MV-4-11 (cell line): ENCODE measurements around the gene TMEM244.
A peak's percentile ranks its signal among the peaks of the same experiment; 100 is the strongest.
"Not testable (repeated sequence)": the region's sequence is repeated elsewhere in the genome, so short reads cannot be mapped to it uniquely, and the experiment has no call there.

ENCODE experiments used
- DNase-seq: peaks from one replicate; lab custom pipeline; 2025; lab: John Stamatoyannopoulos, UW

Gene TMEM244

GRCh38 chr6:129860908-129861665 lies at the start of gene TMEM244:
TSS of gene TMEM244 (minus strand) at chr6:129861315. CDS start at chr6:129861188, 127 bp downstream.
- no peak for DNase-seq

DNA sequence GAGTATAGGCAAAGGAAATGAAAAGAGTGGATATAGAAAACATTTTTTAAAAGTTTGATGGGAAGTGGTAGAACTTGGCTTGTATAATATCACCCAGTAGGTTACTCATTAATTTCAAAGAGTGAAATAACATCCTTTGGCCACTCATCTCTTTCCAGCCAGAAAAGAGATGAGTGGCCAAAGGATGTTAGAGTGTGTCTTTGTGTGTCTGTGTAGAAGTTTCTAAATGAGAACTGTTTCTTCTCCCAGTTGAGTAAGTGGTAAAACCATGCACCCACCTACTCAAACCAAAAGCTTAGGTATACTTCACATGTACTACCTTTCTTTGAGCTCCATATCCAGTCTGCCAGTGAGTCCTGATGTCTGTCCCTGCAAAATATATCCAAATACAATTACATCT lies 47.7 kb upstream of the TMEM244 start:
- no peak for DNase-seq

- peak; percentile 6 for DNase-seq
These were observed 47.2 kb upstream of the TMEM244 start for GRCh38 chr6:129908356-129908755.

DNA sequence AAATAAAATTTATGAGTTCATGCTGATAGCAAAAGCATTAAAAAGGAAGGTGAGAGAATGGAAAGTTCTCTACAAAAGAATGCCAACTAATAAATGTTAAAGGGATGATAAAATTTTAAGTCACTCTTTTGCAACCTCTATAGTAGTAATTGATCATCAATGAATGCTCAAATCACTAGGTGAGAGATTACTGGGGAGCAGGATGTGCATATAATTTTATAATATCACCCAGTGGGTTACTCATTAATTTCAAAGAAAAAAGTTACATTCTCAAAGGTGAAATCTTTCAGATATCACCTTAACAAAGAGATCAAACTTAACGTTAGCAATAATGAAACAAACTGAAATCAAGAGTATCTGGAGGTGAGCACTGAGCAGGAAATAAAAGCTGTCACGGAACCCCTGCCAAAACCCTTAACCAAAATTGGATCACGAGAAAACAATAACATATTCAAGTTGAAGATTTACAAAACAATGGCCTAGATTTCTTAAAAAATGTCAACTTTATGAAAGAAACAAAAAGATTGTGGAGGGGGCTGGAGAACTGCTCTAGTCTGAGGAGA lies 45.5 kb upstream of the TMEM244 start:
- DNase-seq, result no peak

GRCh38 chr6:129903082-129903481 lies 42.0 kb upstream of the TMEM244 start:
- no peak for DNase-seq

GRCh38 chr6:129902681-129903080 lies 41.6 kb upstream of the TMEM244 start:
- no peak for DNase-seq

DNA sequence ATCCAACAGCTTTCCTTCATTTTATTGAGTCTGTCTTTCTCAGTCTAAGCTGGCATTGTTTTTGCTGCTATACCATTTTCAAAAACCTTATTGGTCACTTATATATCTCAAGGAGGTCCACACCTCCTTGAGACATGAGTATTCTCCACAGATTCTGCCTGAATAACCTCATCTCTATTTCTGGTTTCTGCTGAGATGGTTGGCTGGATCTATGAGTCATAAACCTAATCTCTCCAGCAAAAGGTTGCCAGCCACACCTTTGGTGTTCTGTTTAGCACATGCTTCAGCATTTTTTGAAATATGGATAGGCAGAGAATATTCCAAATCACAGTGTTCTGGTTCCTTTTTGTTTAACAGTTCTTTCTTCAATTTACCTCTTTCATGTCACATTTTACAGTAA lies 40.8 kb upstream of the TMEM244 start:
- DNase-seq, result no peak

- DNase-seq, result peak; percentile 64
These were observed 34.6 kb upstream of the TMEM244 start for GRCh38 chr6:129895692-129896091.

GRCh38 chr6:129894921-129895320 lies 33.8 kb upstream of the TMEM244 start:
- peak; percentile 65 for DNase-seq

- peak; percentile 17 for DNase-seq
These were observed 32.5 kb upstream of the TMEM244 start for GRCh38 chr6:129893640-129894039.

- DNase-seq, result no peak
These were observed 29.6 kb upstream of the TMEM244 start for GRCh38 chr6:129890701-129891100.

GRCh38 chr6:129890164-129890563 lies 29.0 kb upstream of the TMEM244 start:
- peak; percentile 22 for DNase-seq

GRCh38 chr6:129889580-129889979 lies 28.5 kb upstream of the TMEM244 start:
- DNase-seq, result peak; percentile 56

- DNase-seq, result no peak
These were observed 25.5 kb upstream of the TMEM244 start for GRCh38 chr6:129886401-129887155.

GRCh38 chr6:129884211-129884610 lies 23.1 kb upstream of the TMEM244 start:
- DNase-seq, result no peak

DNA sequence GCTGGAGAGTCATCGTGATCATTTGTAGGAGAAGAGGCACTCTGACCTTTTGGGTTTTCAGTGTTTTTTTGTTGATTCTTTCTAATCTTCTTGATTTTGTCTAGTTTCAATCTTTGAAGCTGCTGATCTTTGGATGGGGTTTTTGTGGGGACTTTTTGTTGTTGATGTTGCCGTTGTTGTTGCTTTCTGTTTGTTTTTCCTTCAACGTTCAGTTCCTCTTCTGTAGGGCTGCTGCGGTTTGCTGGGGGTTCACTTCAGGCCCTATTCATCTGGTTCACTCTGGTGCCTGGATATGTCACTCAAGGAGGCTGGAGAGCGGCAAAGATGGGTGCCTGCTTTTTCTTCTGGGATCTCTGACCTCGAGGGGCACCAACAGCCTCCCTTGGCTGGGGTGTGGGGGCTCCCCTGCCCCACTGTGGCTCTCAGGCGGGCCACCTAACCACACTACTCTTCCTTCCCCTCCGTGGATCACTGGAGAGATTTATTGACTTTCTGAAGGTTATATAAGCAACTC lies 21.5 kb upstream of the TMEM244 start:
- DNase-seq, result peak; percentile 42

GRCh38 chr6:129877894-129878293 lies 16.8 kb upstream of the TMEM244 start:
- DNase-seq, result not testable (repeated sequence)

GRCh38 chr6:129875610-129876520 lies 14.8 kb upstream of the TMEM244 start:
- DNase-seq, result peak; percentile 71

GRCh38 chr6:129874837-129875236 lies 13.7 kb upstream of the TMEM244 start:
- DNase-seq, result no peak

DNA sequence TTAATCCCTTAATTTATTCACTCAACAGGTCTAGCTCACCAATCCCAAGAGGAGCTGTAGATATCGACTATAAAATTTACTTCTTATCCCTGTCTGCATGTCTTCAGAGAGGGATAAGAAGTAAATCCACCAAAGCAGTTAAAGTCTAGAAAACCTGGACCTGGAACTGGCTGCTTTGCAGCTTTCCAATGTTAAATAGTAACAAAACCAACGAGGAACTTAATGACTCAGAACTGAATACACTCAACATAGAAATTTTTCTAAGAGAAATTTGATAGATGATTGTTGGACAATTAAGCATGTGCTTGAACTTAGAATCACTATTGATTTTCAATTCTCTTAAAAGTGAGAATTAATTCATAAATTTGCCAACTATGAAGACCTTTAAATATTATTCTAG lies 11.5 kb upstream of the TMEM244 start:
- no peak for DNase-seq

- DNase-seq, result no peak
These were observed 10.1 kb upstream of the TMEM244 start for GRCh38 chr6:129871221-129871620.

DNA sequence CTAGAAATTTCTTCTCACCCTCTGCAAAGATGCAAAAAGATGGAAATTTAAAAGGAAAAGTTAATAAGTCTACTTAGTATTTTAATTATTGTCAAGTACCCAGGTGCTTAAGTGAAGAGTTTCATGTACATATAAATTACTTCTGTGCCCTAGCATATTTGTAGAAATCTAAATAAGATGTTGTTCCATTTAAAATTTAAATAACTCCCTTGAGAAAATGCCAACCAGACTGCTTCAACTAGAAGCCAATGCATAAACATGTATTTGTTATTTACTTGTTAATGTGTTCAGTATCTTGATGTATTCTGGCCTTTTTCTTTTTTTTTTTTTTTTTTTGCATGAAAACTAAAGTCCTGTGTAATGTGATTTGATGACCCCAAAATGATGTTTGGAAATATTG lies 6.3 kb upstream of the TMEM244 start:
- no peak for DNase-seq
